ENCODE data around the gene URB1. TPM values are rescaled to one million over a fixed set of nuclear protein-coding genes. Genes with fewer than 3 reads are reported as not detected.

Gene URB1
- total and polyA plus RNA-seq, 9 of the 15 experiments (the other 6 are each of a cell fraction or from before 2014, with no cell fraction given): 0.97 to 53.6 (median 21.5) TPM

DNA sequence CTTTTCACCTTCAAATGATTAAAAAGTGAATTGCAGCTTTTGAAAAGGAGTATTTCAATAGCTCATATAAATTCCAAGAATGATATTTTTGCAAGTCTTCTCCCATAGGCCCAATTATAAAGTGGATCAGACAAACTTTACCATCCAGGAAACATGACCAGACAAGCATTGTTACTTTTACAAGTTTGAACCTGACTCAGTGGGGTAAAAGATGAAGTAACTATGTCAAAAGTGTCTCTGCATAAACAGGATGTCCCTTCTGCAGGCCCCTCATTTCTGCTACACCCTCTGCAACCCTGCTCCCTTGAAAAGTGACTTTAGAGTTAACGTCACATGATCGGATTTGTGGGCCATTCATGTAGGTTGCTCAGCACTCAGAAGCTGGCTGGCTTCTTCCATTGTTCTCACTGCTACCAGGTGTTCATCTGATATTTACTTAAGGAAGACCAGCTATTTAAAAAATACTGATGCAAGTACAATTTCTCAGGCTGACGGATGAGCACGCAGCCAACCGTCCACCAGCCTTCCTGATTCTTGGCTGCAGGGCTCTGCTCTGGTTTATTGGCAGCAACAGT lies 32.3 kb downstream of the URB1 start:
- no peaks in the 10 kb centered on the region for H3K9me3 ChIP-seq (replicated peaks; ENCODE audit: control insufficient read depth, insufficient read depth, low read depth, low read length)
- peaks cover 97% of the 10 kb centered on the region for H3K36me3 ChIP-seq (ENCODE audit: control insufficient read depth, insufficient read depth, low read length)
- TF ChIP-seq, protein P1, sequence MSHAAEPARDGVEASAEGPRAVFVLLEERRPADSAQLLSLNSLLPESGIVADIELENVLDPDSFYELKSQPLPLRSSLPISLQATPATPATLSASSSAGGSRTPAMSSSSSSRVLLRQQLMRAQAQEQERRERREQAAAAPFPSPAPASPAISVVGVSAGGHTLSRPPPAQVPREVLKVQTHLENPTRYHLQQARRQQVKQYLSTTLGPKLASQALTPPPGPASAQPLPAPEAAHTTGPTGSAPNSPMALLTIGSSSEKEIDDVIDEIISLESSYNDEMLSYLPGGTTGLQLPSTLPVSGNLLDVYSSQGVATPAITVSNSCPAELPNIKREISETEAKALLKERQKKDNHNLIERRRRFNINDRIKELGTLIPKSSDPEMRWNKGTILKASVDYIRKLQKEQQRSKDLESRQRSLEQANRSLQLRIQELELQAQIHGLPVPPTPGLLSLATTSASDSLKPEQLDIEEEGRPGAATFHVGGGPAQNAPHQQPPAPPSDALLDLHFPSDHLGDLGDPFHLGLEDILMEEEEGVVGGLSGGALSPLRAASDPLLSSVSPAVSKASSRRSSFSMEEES (CRISPR knock-in tag; IDR thresholded peaks at IDR 0.05): 0 out of 2 replicates have a peak, but pooled peaks have one; percentile 26
- no peak for TF ChIP-seq PML (IDR thresholded peaks at IDR 0.05; ENCODE audit: low read length)
- TF ChIP-seq, protein P2, sequence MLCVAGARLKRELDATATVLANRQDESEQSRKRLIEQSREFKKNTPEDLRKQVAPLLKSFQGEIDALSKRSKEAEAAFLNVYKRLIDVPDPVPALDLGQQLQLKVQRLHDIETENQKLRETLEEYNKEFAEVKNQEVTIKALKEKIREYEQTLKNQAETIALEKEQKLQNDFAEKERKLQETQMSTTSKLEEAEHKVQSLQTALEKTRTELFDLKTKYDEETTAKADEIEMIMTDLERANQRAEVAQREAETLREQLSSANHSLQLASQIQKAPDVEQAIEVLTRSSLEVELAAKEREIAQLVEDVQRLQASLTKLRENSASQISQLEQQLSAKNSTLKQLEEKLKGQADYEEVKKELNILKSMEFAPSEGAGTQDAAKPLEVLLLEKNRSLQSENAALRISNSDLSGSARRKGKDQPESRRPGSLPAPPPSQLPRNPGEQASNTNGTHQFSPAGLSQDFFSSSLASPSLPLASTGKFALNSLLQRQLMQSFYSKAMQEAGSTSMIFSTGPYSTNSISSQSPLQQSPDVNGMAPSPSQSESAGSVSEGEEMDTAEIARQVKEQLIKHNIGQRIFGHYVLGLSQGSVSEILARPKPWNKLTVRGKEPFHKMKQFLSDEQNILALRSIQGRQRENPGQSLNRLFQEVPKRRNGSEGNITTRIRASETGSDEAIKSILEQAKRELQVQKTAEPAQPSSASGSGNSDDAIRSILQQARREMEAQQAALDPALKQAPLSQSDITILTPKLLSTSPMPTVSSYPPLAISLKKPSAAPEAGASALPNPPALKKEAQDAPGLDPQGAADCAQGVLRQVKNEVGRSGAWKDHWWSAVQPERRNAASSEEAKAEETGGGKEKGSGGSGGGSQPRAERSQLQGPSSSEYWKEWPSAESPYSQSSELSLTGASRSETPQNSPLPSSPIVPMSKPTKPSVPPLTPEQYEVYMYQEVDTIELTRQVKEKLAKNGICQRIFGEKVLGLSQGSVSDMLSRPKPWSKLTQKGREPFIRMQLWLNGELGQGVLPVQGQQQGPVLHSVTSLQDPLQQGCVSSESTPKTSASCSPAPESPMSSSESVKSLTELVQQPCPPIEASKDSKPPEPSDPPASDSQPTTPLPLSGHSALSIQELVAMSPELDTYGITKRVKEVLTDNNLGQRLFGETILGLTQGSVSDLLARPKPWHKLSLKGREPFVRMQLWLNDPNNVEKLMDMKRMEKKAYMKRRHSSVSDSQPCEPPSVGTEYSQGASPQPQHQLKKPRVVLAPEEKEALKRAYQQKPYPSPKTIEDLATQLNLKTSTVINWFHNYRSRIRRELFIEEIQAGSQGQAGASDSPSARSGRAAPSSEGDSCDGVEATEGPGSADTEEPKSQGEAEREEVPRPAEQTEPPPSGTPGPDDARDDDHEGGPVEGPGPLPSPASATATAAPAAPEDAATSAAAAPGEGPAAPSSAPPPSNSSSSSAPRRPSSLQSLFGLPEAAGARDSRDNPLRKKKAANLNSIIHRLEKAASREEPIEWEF (CRISPR knock-in tag; IDR thresholded peaks at IDR 0.05): no peak
- H3K27ac ChIP-seq (ENCODE audit: extremely low read depth, low read depth, low read length): no peak overlapping the region
- 95% methylated on average over 5 of the region's 5 CpGs for WGBS (ENCODE audit: insufficient coverage, low coverage, missing lambda C conversion rate)
- no peaks in the 10 kb centered on the region; the same call in 1 of the 2 replicates for H4K20me1 ChIP-seq (replicated peaks; ENCODE audit: control insufficient read depth, insufficient read depth, low read length)
- ChIA-PET CTCF (ENCODE audit: low intra/inter-chr PET ratio) (no interaction called here), POLR2A (interaction anchor here (0.8 kb wide), 1 partner anchor 19 kb away, joined by 3 read pairs; no protein-coding TSS in a partner anchor)
- H3K4me1 ChIP-seq (replicated peaks in 1 of 2; ENCODE audit: control insufficient read depth in 2 of 2, insufficient read depth in 2 of 2, low read length in 2 of 2): no peaks in the 10 kb centered on the region
- H3K4me2 ChIP-seq (ENCODE audit: insufficient read depth, low read length): no peak overlapping the region
- H3K79me2 ChIP-seq (ENCODE audit: control insufficient read depth, insufficient read depth, low read length): no peaks in the 10 kb centered on the region
- intact Hi-C loops (cut with micrococcal nuclease): no loop called here
- no peaks in the 10 kb centered on the region for H3K9me1 ChIP-seq (ENCODE audit: control insufficient read depth, insufficient read depth, low read length)
- DNase-seq (ENCODE audit: extremely low read depth in 1 of 4, low spot score in 3 of 4): no peak
- H2AFZ ChIP-seq (ENCODE audit: low read depth, low read length): no peak overlapping the region
- no peak for FAIRE-seq
- H3K9ac ChIP-seq (ENCODE audit: insufficient read depth in 1 of 2, low read depth in 2 of 2, low read length in 2 of 2): no peak overlapping the region
- no peak overlapping the region for H3K4me3 ChIP-seq
- BruUV-seq (replicated peaks): no TSS peak
- no peak for ATAC-seq
- no peaks in the 10 kb centered on the region for H3K27me3 ChIP-seq (ENCODE audit: control insufficient read depth in 2 of 2, insufficient read depth in 2 of 2, low read length in 2 of 2)
- in situ Hi-C loops (cut with MboI): no loop called here
